ENCODE data around the gene PROCA1. TPM values are rescaled to one million over a fixed set of nuclear protein-coding genes. Genes with fewer than 3 reads are reported as not detected.
A peak's percentile ranks its signal among the peaks of the same experiment; 100 is the strongest.

The PROCA1 gene
- 0.64 TPM for total RNA-seq

GRCh38 chr17:28711723-28712031 is at the start of gene PROCA1:
TSS of gene PROCA1 (minus strand) at chr17:28711888. CDS start at chr17:28711660, 228 bp downstream.
- peak; percentile 19 for ATAC-seq

- peak; percentile 51 for ATAC-seq
Observed at GRCh38 chr17:28760601-28761562, 49.2 kb upstream of the PROCA1 start.

- peak; percentile 10 for ATAC-seq
Observed at GRCh38 chr17:28759256-28759865, 47.7 kb upstream of the PROCA1 start.

GRCh38 chr17:28758411-28759121 is 46.9 kb upstream of the PROCA1 start:
- ATAC-seq, result no peak

- peak; percentile 59 for ATAC-seq
Observed at GRCh38 chr17:28756049-28756804, 44.5 kb upstream of the PROCA1 start.

- no peak for ATAC-seq
Observed at GRCh38 chr17:28755486-28755885, 43.8 kb upstream of the PROCA1 start.

- ATAC-seq, result no peak
Observed at GRCh38 chr17:28751600-28752366, 40.1 kb upstream of the PROCA1 start.

GRCh38 chr17:28750178-28751047 is 38.7 kb upstream of the PROCA1 start:
- ATAC-seq, result peak; percentile 58

GRCh38 chr17:28749516-28750177 is 38.0 kb upstream of the PROCA1 start:
- ATAC-seq, result no peak

- no peak for ATAC-seq
Observed at GRCh38 chr17:28748852-28749515, 37.3 kb upstream of the PROCA1 start.

- ATAC-seq, result no peak
Observed at GRCh38 chr17:28747801-28748750, 36.4 kb upstream of the PROCA1 start.

- peak; percentile 22 for ATAC-seq
Observed at GRCh38 chr17:28747051-28747691, 35.5 kb upstream of the PROCA1 start.

- peak; percentile 0 for ATAC-seq
Observed at GRCh38 chr17:28746611-28747050, 34.9 kb upstream of the PROCA1 start.

GRCh38 chr17:28745786-28746411 is 34.2 kb upstream of the PROCA1 start:
- peak; percentile 69 for ATAC-seq

GRCh38 chr17:28744972-28745785 is 33.5 kb upstream of the PROCA1 start:
- peak; percentile 0 for ATAC-seq
